Endothelial cell of umbilical vein (primary cell): ENCODE results near the gene TP73. TPM values are rescaled to one million over a fixed set of nuclear protein-coding genes. Genes with fewer than 3 reads are reported as not detected.

ENCODE experiments used
- BruUV-seq: library from RNA; stranded (reverse); fragments of 400-500 nt; replicated peaks from 2 replicates; lab custom pipeline; 2021; lab: Mats Ljungman, UMichigan
- CTCF ChIA-PET: fragments of 300-600, 350-600 bp; sonication (Branson Sonifier 250); formaldehyde crosslinking; loops from one replicate; lab custom pipeline; 2021; ENCODE audit warnings: antibody characterized with exemption, inconsistent platforms; lab: Charles Lee
- POLR2A ChIA-PET: fragments of 300-600, 350-600 bp; sonication (Branson Sonifier 250); formaldehyde crosslinking; loops from one replicate; lab custom pipeline; 2021; ENCODE audit warnings: antibody characterized with exemption, inconsistent platforms; lab: Charles Lee
- DNase-seq: peaks from one replicate; pipeline ENCODE4 v3.0.0-alpha.2; 2011; ENCODE audit warnings: low read depth, low spot score
- FAIRE-seq: peaks from 2 replicates; lab custom pipeline; 2011; peaks lifted over from hg19 to GRCh38; lab: Jason Lieb, UNC
- H2AFZ ChIP-seq: 2 replicates; pipeline ENCODE4 v1.6.0; 2012; ENCODE audit warnings: low read depth, low read length, control low read depth, inconsistent platforms
- H3K27ac ChIP-seq: 2 replicates; pipeline ENCODE4 v1.5.1; 2011; ENCODE audit warnings: low read depth, mild to moderate bottlenecking, control low read depth, low read length, moderate library complexity; ENCODE audit not compliant: insufficient read depth
- H3K27me3 ChIP-seq, 2 experiments: 2 replicates each; pipeline versions ENCODE4 v1.6.0 to v1.6.1; 2011; ENCODE audit warnings: low read length in 2 of 2, mixed read lengths in 1 of 2; ENCODE audit not compliant: control insufficient read depth in 2 of 2, insufficient read depth in 2 of 2
- H3K36me3 ChIP-seq, 2 experiments: 2 replicates in 1 of 2; 3 replicates in 1 of 2; pipeline ENCODE4 v1.5.1; 2011; ENCODE audit warnings: low read length in 2 of 2, mild to moderate bottlenecking in 1 of 2, moderate library complexity in 1 of 2; ENCODE audit not compliant: control insufficient read depth in 2 of 2, insufficient read depth in 2 of 2; ENCODE audit errors: extremely low read depth in 1 of 2
- H3K4me1 ChIP-seq: 3 replicates; pipeline ENCODE4 v1.5.1; 2011; ENCODE audit warnings: mild to moderate bottlenecking, low read length; ENCODE audit not compliant: control insufficient read depth, insufficient read depth; ENCODE audit errors: extremely low read depth
- H3K4me2 ChIP-seq: 2 replicates; pipeline ENCODE4 v1.6.1; 2011; ENCODE audit warnings: low read length, control low read depth, mixed read lengths; ENCODE audit not compliant: insufficient read depth
- H3K4me3 ChIP-seq, 3 experiments: fragments of 200-600 bp in 1 of 3; sonication (generic), shearing (Covaris generic) in 1 of 3; replicated peaks in 1 of 3; 2 replicates each; pipeline ENCODE4 v1.5.1; 2011 to 2016; ENCODE audit warnings: control low read depth in 3 of 3, low read length in 3 of 3, mild to moderate bottlenecking in 2 of 3, inconsistent platforms in 1 of 3, low read depth in 1 of 3, moderate library complexity in 1 of 3; ENCODE audit not compliant: insufficient read depth in 1 of 3
- H3K79me2 ChIP-seq: 2 replicates; pipeline ENCODE4 v1.6.0; 2012; ENCODE audit warnings: low read length, inconsistent platforms; ENCODE audit not compliant: control insufficient read depth, insufficient read depth
- H3K9ac ChIP-seq: replicated peaks from 2 replicates; pipeline ENCODE3; 2011; ENCODE audit warnings: low read length, control low read depth; ENCODE audit not compliant: insufficient read depth; ENCODE audit errors: extremely low read depth
- H3K9me1 ChIP-seq: replicated peaks from 3 replicates; pipeline ENCODE4 v1.6.0; 2011; ENCODE audit warnings: mild to moderate bottlenecking, low read length; ENCODE audit not compliant: control insufficient read depth, insufficient read depth; ENCODE audit errors: extremely low read depth
- H3K9me3 ChIP-seq: replicated peaks from 2 replicates; pipeline ENCODE4 v1.5.1; 2012; ENCODE audit warnings: low read length, inconsistent platforms; ENCODE audit not compliant: control insufficient read depth, insufficient read depth
- H4K20me1 ChIP-seq: replicated peaks from 2 replicates; pipeline ENCODE3; 2011; ENCODE audit warnings: mild to moderate bottlenecking, low read length; ENCODE audit not compliant: control insufficient read depth, insufficient read depth; ENCODE audit errors: extremely low read depth
- CTCF ChIP-seq, 2 donors: IDR thresholded peaks; 1 replicate in 1 of 2; 2 replicates in 1 of 2; pipeline ENCODE4 v1.5.1; 2011; ENCODE audit warnings: low read length in 2 of 2, mild to moderate bottlenecking in 2 of 2, moderate library complexity in 2 of 2, control low read depth in 1 of 2, inconsistent platforms in 1 of 2, low read depth in 1 of 2; ENCODE audit not compliant: insufficient read depth in 1 of 2; ENCODE audit errors: extremely low read depth in 1 of 2
- EZH2 ChIP-seq: IDR thresholded peaks from 2 replicates; pipeline ENCODE4 v1.6.1; 2012; ENCODE audit warnings: borderline replicate concordance, low read depth, mild to moderate bottlenecking, moderate library complexity, low read length, inconsistent platforms; ENCODE audit not compliant: severe bottlenecking
- FOS ChIP-seq: IDR thresholded peaks from 2 replicates; pipeline ENCODE4 v1.6.1; 2011; ENCODE audit warnings: mild to moderate bottlenecking, low read length, moderate library complexity, borderline replicate concordance; ENCODE audit not compliant: insufficient read depth
- GATA2 ChIP-seq: IDR thresholded peaks from 2 replicates; pipeline ENCODE4 v1.7.0; 2011; ENCODE audit warnings: low read depth, mild to moderate bottlenecking, moderate library complexity, mixed read lengths, low read length; ENCODE audit not compliant: insufficient read length, insufficient read depth
- JUN ChIP-seq: IDR thresholded peaks from 2 replicates; pipeline ENCODE4 v1.6.1; 2011; ENCODE audit warnings: borderline replicate concordance, low read depth; ENCODE audit not compliant: insufficient read length, insufficient read depth
- MAX ChIP-seq: IDR thresholded peaks from 2 replicates; pipeline ENCODE4 v1.6.1; 2011; ENCODE audit not compliant: insufficient read depth, insufficient read length
- MYC ChIP-seq: IDR thresholded peaks from one replicate; pipeline ENCODE4 v1.6.1; 2011; ENCODE audit warnings: mild to moderate bottlenecking, low read depth, low read length
- POLR2A ChIP-seq: IDR thresholded peaks from 2 replicates; pipeline ENCODE4 v1.6.1; 2012; ENCODE audit warnings: low read depth, mild to moderate bottlenecking, control low read depth, low read length
- POLR2AphosphoS5 ChIP-seq: IDR thresholded peaks from 2 replicates; pipeline ENCODE4 v1.6.1; 2012; ENCODE audit warnings: low read depth, mild to moderate bottlenecking, control low read depth, low read length, moderate library complexity; ENCODE audit not compliant: insufficient read depth
- dilution Hi-C: fragments of 300-500 bp; cut with MboI; formaldehyde crosslinking; loops from one replicate; pipeline ENCODE4 v1.15.0; 2019; ENCODE audit warnings: low sequenced_read_pairs; ENCODE audit not compliant: extremely low pct_ligation_motif_present
- intact Hi-C: fragments of 100-400 bp; cut with micrococcal nuclease; formaldehyde crosslinking; loops from one replicate; pipeline ENCODE4 v1.10.0; 2022
- polyA plus RNA-seq, 4 experiments: library from polyadenylated mRNA; depleted of rRNA in 3 of 4; stranded (reverse) in 3 of 4; unstranded in 1 of 4; fragments of >200 nt; gene quantifications; 2 replicates each; pipeline versions ENCODE4 v1.2.1 to v1.2.3, GENCODE V29; 2011 to 2012; ENCODE audit warnings: missing spikeins in 1 of 4
- total RNA-seq: library from RNA; stranded (reverse); gene quantifications from 2 replicates; pipeline ENCODE4 v1.2.3, GENCODE V29; 2021

Gene TP73
- total and polyA plus RNA-seq, 2 donors (not counting 3 experiments of a cell fraction or from before 2014, with no cell fraction given) = 0.03 to 0.15 TPM

- TF ChIP-seq CTCF (IDR thresholded peaks at IDR 0.05; ENCODE audit: extremely low read depth in 1 of 2, insufficient read depth in 1 of 2, low read depth in 1 of 2, low read length in 2 of 2) (no peak), MYC (no peak), EZH2 (no peak), JUN (no peak), FOS (no peak), POLR2AphosphoS5 (no peak), GATA2 (no peak), MAX (no peak), POLR2A (no peak)
- no peak overlapping the region for H3K9ac ChIP-seq
- no peaks in the 10 kb centered on the region for H4K20me1 ChIP-seq
- dilution Hi-C loops = no loop called here
- H3K27me3 ChIP-seq = no peaks in the 10 kb centered on the region
- intact Hi-C loops = no loop called here
- no peaks in the 10 kb centered on the region for H3K4me1 ChIP-seq
- no TSS peak for BruUV-seq
- H3K9me1 ChIP-seq = no peaks in the 10 kb centered on the region
- H3K4me2 ChIP-seq = no peak overlapping the region
- DNase-seq = no peak
- no peaks in the 10 kb centered on the region for H3K9me3 ChIP-seq
- ChIA-PET POLR2A (no interaction called here), CTCF (interaction anchor here (3.5 kb wide), 1 partner anchor 12 kb away, joined by 25 read pairs; no protein-coding TSS in a partner anchor)
- no peak overlapping the region for H2AFZ ChIP-seq
- no peaks in the 10 kb centered on the region for H3K79me2 ChIP-seq
- no peak overlapping the region for H3K4me3 ChIP-seq
- H3K36me3 ChIP-seq = peaks cover 4 to 12% of the 10 kb centered on the region in 2 experiments
- H3K27ac ChIP-seq = no peak overlapping the region
- no peak for FAIRE-seq
Observed at GRCh38 chr1:3736131-3736561, 83.8 kb downstream of the TP73 start.
